H1 (cell line): ENCODE results near the gene MAPRE3. TPM values are rescaled to one million over a fixed set of nuclear protein-coding genes. Genes with fewer than 3 reads are reported as not detected.
"Not testable (repeated sequence)": the region's sequence is repeated elsewhere in the genome, so short reads cannot be mapped to it uniquely, and the experiment has no call there.

Source experiments
- CTCF ChIA-PET: fragments of 300-600 bp; sonication (Branson Sonifier 250); formaldehyde crosslinking; loops from one replicate; lab custom pipeline; 2021; ENCODE audit not compliant: partially characterized antibody; lab: Charles Lee
- POLR2A ChIA-PET: fragments of 300-600 bp; sonication (Branson Sonifier 250); formaldehyde crosslinking; loops from one replicate; lab custom pipeline; 2021; ENCODE audit warnings: inconsistent platforms; ENCODE audit not compliant: partially characterized antibody; lab: Charles Lee
- DNase-seq, 2 experiments: peaks; one replicate each; pipeline versions ENCODE4 v3.0.0 to v3.0.0-alpha.2; 2010 to 2022; ENCODE audit warnings: low spot score in 2 of 2, low read depth in 1 of 2, mixed read lengths in 1 of 2
- FAIRE-seq: peaks from 2 replicates; lab custom pipeline; 2011; peaks lifted over from hg19 to GRCh38; lab: Jason Lieb, UNC
- H2AFZ ChIP-seq: 2 replicates; pipeline ENCODE4 v1.8.1; 2012; ENCODE audit warnings: low read length, inconsistent platforms
- H2AK5ac ChIP-seq: 2 replicates; pipeline ENCODE4 v1.6.1; 2013; ENCODE audit warnings: low read depth, low read length
- H2BK120ac ChIP-seq: replicated peaks from 2 replicates; pipeline ENCODE3; 2013; ENCODE audit warnings: low read depth, low read length, inconsistent platforms
- H2BK12ac ChIP-seq: 2 replicates; pipeline ENCODE4 v1.6.1; 2013; ENCODE audit warnings: low read depth, low read length
- H2BK15ac ChIP-seq: 2 replicates; pipeline ENCODE4 v1.6.1; 2013; ENCODE audit warnings: low read length
- H2BK20ac ChIP-seq: 2 replicates; pipeline ENCODE4 v1.6.1; 2013; ENCODE audit warnings: low read length
- H2BK5ac ChIP-seq: 2 replicates; pipeline ENCODE4 v1.6.1; 2013; ENCODE audit warnings: low read depth, low read length
- H3K14ac ChIP-seq: 2 replicates; pipeline ENCODE4 v1.6.1; 2013; ENCODE audit warnings: inconsistent platforms; ENCODE audit not compliant: insufficient read length
- H3K18ac ChIP-seq: 2 replicates; pipeline ENCODE4 v1.6.1; 2013; ENCODE audit warnings: low read length; ENCODE audit errors: extremely low read depth
- H3K23ac ChIP-seq: 2 replicates; pipeline ENCODE4 v1.6.1; 2013; ENCODE audit warnings: inconsistent platforms; ENCODE audit not compliant: insufficient read length
- H3K23me2 ChIP-seq: 2 replicates; pipeline ENCODE4 v1.6.1; 2013; ENCODE audit warnings: low read depth, low read length
- H3K27ac ChIP-seq: 2 replicates; pipeline ENCODE4 v1.6.1; 2011; ENCODE audit warnings: low read depth, low read length, inconsistent platforms
- H3K27me3 ChIP-seq, 4 experiments: replicated peaks in 1 of 4; 1 replicate in 1 of 4; 2 replicates in 3 of 4; pipeline versions ENCODE4 v1.6.1 to v1.8.1; 2011 to 2013; ENCODE audit warnings: low read length in 3 of 4, mild to moderate bottlenecking in 3 of 4, inconsistent platforms in 2 of 4, mixed read lengths in 2 of 4, moderate library complexity in 1 of 4; ENCODE audit not compliant: control insufficient read depth in 3 of 4, insufficient read depth in 3 of 4; ENCODE audit errors: extremely low read depth in 1 of 4
- H3K36me3 ChIP-seq, 4 experiments: 2 replicates each; pipeline versions ENCODE4 v1.6.1 to v1.8.1; 2011 to 2013; ENCODE audit warnings: mild to moderate bottlenecking in 4 of 4, low read length in 3 of 4, moderate library complexity in 2 of 4, control low read depth in 1 of 4, inconsistent platforms in 1 of 4; ENCODE audit not compliant: insufficient read depth in 4 of 4, control insufficient read depth in 2 of 4
- H3K4ac ChIP-seq: replicated peaks from 2 replicates; pipeline ENCODE3; 2013; ENCODE audit warnings: low read length, low read depth, mixed read lengths, inconsistent platforms; ENCODE audit not compliant: insufficient read length
- H3K4me1 ChIP-seq, 4 experiments: replicated peaks in 1 of 4; 1 replicate in 1 of 4; 2 replicates in 3 of 4; pipeline versions ENCODE4 v1.6.1 to v1.8.1; 2011 to 2013; ENCODE audit warnings: low read length in 3 of 4, inconsistent platforms in 2 of 4, mixed read lengths in 1 of 4; ENCODE audit not compliant: insufficient read depth in 4 of 4, control insufficient read depth in 3 of 4
- H3K4me2 ChIP-seq, 2 experiments: 2 replicates each; pipeline versions ENCODE4 v1.6.1 to v1.8.1; 2011 to 2013; ENCODE audit warnings: low read depth in 2 of 2, low read length in 2 of 2, control low read depth in 1 of 2, inconsistent platforms in 1 of 2, mild to moderate bottlenecking in 1 of 2; ENCODE audit not compliant: insufficient read depth in 1 of 2
- H3K4me3 ChIP-seq, 4 experiments: fragments of 200-600, 300-600 bp in 1 of 4; sonication (generic), shearing (Covaris generic), sonication (Bioruptor Twin) in 1 of 4; 2 replicates each; pipeline versions ENCODE4 v1.5.1 to v1.8.1; 2011 to 2016; ENCODE audit warnings: low read length in 4 of 4, low read depth in 3 of 4, control low read depth in 2 of 4, inconsistent platforms in 2 of 4, mild to moderate bottlenecking in 2 of 4, mixed read lengths in 1 of 4, moderate library complexity in 1 of 4; ENCODE audit not compliant: insufficient read depth in 2 of 4; ENCODE audit errors: extremely low read depth in 1 of 4
- H3K56ac ChIP-seq: replicated peaks from 2 replicates; pipeline ENCODE3; 2013; ENCODE audit warnings: low read depth, mild to moderate bottlenecking, mixed read lengths, low read length, inconsistent platforms; ENCODE audit not compliant: insufficient read length
- H3K79me1 ChIP-seq: 2 replicates; pipeline ENCODE4 v1.6.1; 2013; ENCODE audit warnings: low read depth, low read length, control low read depth
- H3K79me2 ChIP-seq, 2 experiments: 2 replicates each; pipeline versions ENCODE4 v1.6.1 to v1.8.1; 2012 to 2013; ENCODE audit warnings: low read length in 2 of 2, mild to moderate bottlenecking in 2 of 2, inconsistent platforms in 1 of 2; ENCODE audit not compliant: insufficient read depth in 2 of 2, control insufficient read depth in 1 of 2
- H3K9ac ChIP-seq, 4 experiments: replicated peaks in 1 of 4; 1 replicate in 1 of 4; 2 replicates in 3 of 4; pipeline versions ENCODE4 v1.6.1 to v1.8.1; 2011 to 2013; ENCODE audit warnings: low read depth in 3 of 4, low read length in 3 of 4, control low read depth in 2 of 4, mild to moderate bottlenecking in 2 of 4, moderate library complexity in 2 of 4, inconsistent platforms in 1 of 4; ENCODE audit errors: extremely low read depth in 1 of 4
- H3K9me3 ChIP-seq, 2 experiments: 2 replicates each; pipeline versions ENCODE4 v1.6.1 to v1.8.1; 2012 to 2013; ENCODE audit warnings: mild to moderate bottlenecking in 2 of 2, moderate library complexity in 2 of 2, control low read depth in 1 of 2, inconsistent platforms in 1 of 2, low read depth in 1 of 2, low read length in 1 of 2, mixed read lengths in 1 of 2; ENCODE audit not compliant: insufficient read depth in 2 of 2
- H4K20me1 ChIP-seq, 2 experiments: replicated peaks in 1 of 2; 2 replicates each; pipeline versions ENCODE3 to v1.8.1; 2011 to 2013; ENCODE audit warnings: inconsistent platforms in 2 of 2, low read length in 2 of 2, mild to moderate bottlenecking in 1 of 2; ENCODE audit not compliant: insufficient read depth in 2 of 2, control insufficient read depth in 1 of 2
- H4K5ac ChIP-seq: 2 replicates; pipeline ENCODE4 v1.6.1; 2013; ENCODE audit warnings: low read length, low read depth, mixed read lengths, inconsistent platforms; ENCODE audit not compliant: insufficient read length
- H4K8ac ChIP-seq: 2 replicates; pipeline ENCODE4 v1.8.0; 2013; ENCODE audit warnings: mild to moderate bottlenecking, moderate library complexity, low read length, inconsistent platforms; ENCODE audit not compliant: insufficient read depth; ENCODE audit errors: extremely low read depth
- H4K91ac ChIP-seq: replicated peaks from 2 replicates; pipeline ENCODE3; 2013; ENCODE audit warnings: low read length, mixed read lengths, inconsistent platforms; ENCODE audit not compliant: insufficient read length
- WGBS, 2 experiments: shearing (Covaris generic) in 1 of 2; methylation state at CpG; one replicate each; pipeline versions ENCODE4 v1.1.6 to v1.1.7; 2013 to 2015; ENCODE audit warnings: low lambda C conversion rate in 2 of 2, mixed read lengths in 2 of 2, inconsistent platforms in 1 of 2, low coverage in 1 of 2, missing lambda C conversion rate in 1 of 2; ENCODE audit not compliant: insufficient replicate concordance in 2 of 2, insufficient coverage in 1 of 2, insufficient read length in 1 of 2; ENCODE audit errors: extremely low coverage in 1 of 2, missing lambda C conversion rate in 1 of 2; 5-methylcytosine and 5-hydroxymethylcytosine counted together
- polyA plus RNA-seq, 7 experiments: library from polyadenylated mRNA; depleted of rRNA in 3 of 7; stranded (reverse) in 5 of 7; unstranded in 2 of 7; fragments of >200 nt in 5 of 7; fragments of 200-250 nt in 2 of 7; gene quantifications; 1 replicate in 5 of 7; 2 replicates in 1 of 7; 4 replicates in 1 of 7; pipeline versions ENCODE4 v1.2.1 to v1.2.3, GENCODE V29; 2011 to 2013; ENCODE audit warnings: missing spikeins in 2 of 7, mixed read lengths in 2 of 7
- total RNA-seq: library from RNA; stranded (reverse); fragmentation: NEBNext Ultra II Directional; extraction: Animal tissue kit (Norgen Biotek cat#: 25700); gene quantifications from 2 replicates; pipeline ENCODE4 v1.2.1, GENCODE V29; 2021

The MAPRE3 gene
- total and polyA plus RNA-seq, 2 of the 8 experiments (the other 6 are each of a cell fraction or from before 2014, with no cell fraction given), result 4.9 to 6.6 TPM

GRCh38 chr2:26923189-26923466 is 47.3 kb upstream of the MAPRE3 start:
- H3K79me2 ChIP-seq, H3K4ac ChIP-seq, H4K91ac ChIP-seq, H3K23me2 ChIP-seq, H3K4me2 ChIP-seq, FAIRE-seq, H4K20me1 ChIP-seq, H3K4me3 ChIP-seq, H3K23ac ChIP-seq, H3K14ac ChIP-seq, H2BK20ac ChIP-seq, H3K79me1 ChIP-seq, H2BK5ac ChIP-seq, H4K5ac ChIP-seq, H3K56ac ChIP-seq, H3K18ac ChIP-seq, H3K9me3 ChIP-seq, H2AFZ ChIP-seq, H2BK15ac ChIP-seq, H3K27me3 ChIP-seq, H3K36me3 ChIP-seq, H4K8ac ChIP-seq, H3K4me1 ChIP-seq, H3K27ac ChIP-seq, H3K9ac ChIP-seq, H2BK120ac ChIP-seq, DNase-seq, H2BK12ac ChIP-seq, H2AK5ac ChIP-seq: not testable (repeated sequence)
- POLR2A ChIA-PET, result interaction anchor here (1.1 to 2.3 kb wide), 3 partner anchors 10 to 77 kb away, joined by 4 to 6 read pairs (median 6); no protein-coding TSS in a partner anchor
- 79% methylated on average over 1 of the region's 1 CpG; no CpG with 5 or more reads in 1 of the 2 experiments for whole genome bisulfite sequencing, 2 experiments
- CTCF ChIA-PET, result interaction anchor here (0.6 to 3.3 kb wide), 39 partner anchors 9 to 1402 kb away, joined by 3 to 55 read pairs (median 5); partner anchors contain the start of gene DPYSL5
